RWPE2 (cell line): ENCODE results near the gene ZNF773.
"Not testable (repeated sequence)": the region's sequence is repeated elsewhere in the genome, so short reads cannot be mapped to it uniquely, and the experiment has no call there.

ENCODE experiments used
- ATAC-seq: fragments of 200-7000 bp; cut with Tn5 transposase; 3 replicates; pipeline ENCODE4 v1.9.1; 2021; ENCODE audit warnings: low read depth
- DNase-seq: peaks from one replicate; pipeline ENCODE4 v3.0.0-alpha.2; 2020; ENCODE audit warnings: low spot score
- H3K27ac ChIP-seq: fragments of 450-650 bp; 2 replicates; pipeline ENCODE4 v1.5.1; 2017; ENCODE audit warnings: mild to moderate bottlenecking; ENCODE audit not compliant: poor library complexity, severe bottlenecking
- H3K27me3 ChIP-seq: fragments of 250-450 bp; sonication (Bioruptor Pico); 2 replicates; pipeline ENCODE4 v1.5.1; 2021; ENCODE audit warnings: mild to moderate bottlenecking, moderate library complexity; ENCODE audit not compliant: insufficient read depth, poor library complexity, severe bottlenecking
- H3K36me3 ChIP-seq: fragments of 250-450 bp; sonication (Bioruptor Pico); 2 replicates; pipeline ENCODE4 v1.5.1; 2020; ENCODE audit warnings: low read depth, mild to moderate bottlenecking, moderate library complexity
- H3K4me1 ChIP-seq: fragments of 250-450 bp; sonication (Bioruptor Pico); 2 replicates; pipeline ENCODE4 v1.5.1; 2021; ENCODE audit warnings: mild to moderate bottlenecking, moderate library complexity; ENCODE audit not compliant: insufficient read depth, poor library complexity, severe bottlenecking
- H3K4me3 ChIP-seq: fragments of 250-450 bp; sonication (Bioruptor Pico); 2 replicates; pipeline ENCODE4 v1.5.1; 2021; ENCODE audit warnings: mild to moderate bottlenecking, moderate library complexity; ENCODE audit not compliant: severe bottlenecking
- H3K9me3 ChIP-seq: fragments of 250-450 bp; sonication (Bioruptor Pico); 2 replicates; pipeline ENCODE4 v1.5.1; 2021; ENCODE audit warnings: mild to moderate bottlenecking, moderate library complexity; ENCODE audit not compliant: severe bottlenecking
- TF ChIP-seq, protein P1 (sequence below): fragments of 450-650 bp; IDR thresholded peaks from one replicate; pipeline ENCODE4 v1.5.1; 2017; ENCODE audit warnings: mild to moderate bottlenecking, moderate library complexity; ENCODE audit not compliant: poor library complexity, severe bottlenecking

The ZNF773 gene

DNA sequence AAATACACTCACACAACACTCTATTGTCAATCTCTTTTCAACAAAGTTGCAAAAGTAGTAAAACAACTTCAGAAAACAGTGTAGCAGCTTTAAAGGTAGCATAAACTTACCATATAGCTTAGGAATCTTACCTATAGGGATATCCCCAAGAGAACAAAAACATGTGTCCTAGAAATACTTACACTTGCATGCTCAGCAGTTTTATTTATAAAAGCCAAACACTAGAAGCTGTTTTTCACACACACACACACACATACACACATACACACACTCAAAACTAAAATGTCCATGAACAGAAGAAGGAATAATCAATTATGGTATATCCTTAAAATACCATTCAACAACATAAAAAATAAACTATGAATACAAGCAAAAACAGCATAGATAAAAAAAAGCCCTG is 11.7 kb downstream of the ZNF773 start:
- Histone ChIP-seq H3K9me3 (peaks cover 14% of the 10 kb centered on the region), H3K4me1 (no peaks in the 10 kb centered on the region), H3K27ac (no peak overlapping the region), H3K4me3 (no peak overlapping the region), H3K36me3 (peaks cover 12% of the 10 kb centered on the region), H3K27me3 (no peaks in the 10 kb centered on the region)
- no peak for ATAC-seq
- DNase-seq, result no peak
- TF ChIP-seq, protein P1, sequence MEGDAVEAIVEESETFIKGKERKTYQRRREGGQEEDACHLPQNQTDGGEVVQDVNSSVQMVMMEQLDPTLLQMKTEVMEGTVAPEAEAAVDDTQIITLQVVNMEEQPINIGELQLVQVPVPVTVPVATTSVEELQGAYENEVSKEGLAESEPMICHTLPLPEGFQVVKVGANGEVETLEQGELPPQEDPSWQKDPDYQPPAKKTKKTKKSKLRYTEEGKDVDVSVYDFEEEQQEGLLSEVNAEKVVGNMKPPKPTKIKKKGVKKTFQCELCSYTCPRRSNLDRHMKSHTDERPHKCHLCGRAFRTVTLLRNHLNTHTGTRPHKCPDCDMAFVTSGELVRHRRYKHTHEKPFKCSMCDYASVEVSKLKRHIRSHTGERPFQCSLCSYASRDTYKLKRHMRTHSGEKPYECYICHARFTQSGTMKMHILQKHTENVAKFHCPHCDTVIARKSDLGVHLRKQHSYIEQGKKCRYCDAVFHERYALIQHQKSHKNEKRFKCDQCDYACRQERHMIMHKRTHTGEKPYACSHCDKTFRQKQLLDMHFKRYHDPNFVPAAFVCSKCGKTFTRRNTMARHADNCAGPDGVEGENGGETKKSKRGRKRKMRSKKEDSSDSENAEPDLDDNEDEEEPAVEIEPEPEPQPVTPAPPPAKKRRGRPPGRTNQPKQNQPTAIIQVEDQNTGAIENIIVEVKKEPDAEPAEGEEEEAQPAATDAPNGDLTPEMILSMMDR, result no peak

DNA sequence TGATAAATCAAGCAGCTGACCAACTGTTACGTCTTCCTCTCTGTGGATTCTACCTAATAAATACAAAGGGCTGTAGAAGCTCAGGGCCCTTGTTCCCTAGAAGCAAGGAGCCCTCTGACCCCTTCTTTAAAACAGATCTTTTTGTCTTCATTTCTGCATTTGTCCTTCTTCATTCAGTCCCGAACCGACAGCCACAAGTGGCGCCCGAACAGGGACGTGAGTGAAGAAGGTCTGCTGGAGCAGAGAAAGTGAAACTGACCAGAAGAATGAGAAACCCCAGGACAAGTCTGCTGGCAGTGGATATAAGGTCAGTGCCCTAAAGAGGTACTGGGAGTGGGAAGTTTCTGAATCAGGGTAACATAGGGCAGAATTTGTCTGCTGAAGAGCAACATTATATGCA is 13.1 kb downstream of the ZNF773 start:
- Histone ChIP-seq H3K27me3 (no peaks in the 10 kb centered on the region), H3K27ac (no peak overlapping the region), H3K36me3 (no peaks in the 10 kb centered on the region; the same call in 1 of the 2 replicates), H3K9me3 (peaks cover 14% of the 10 kb centered on the region), H3K4me1 (no peaks in the 10 kb centered on the region), H3K4me3 (no peak overlapping the region)
- no peak for DNase-seq
- TF ChIP-seq, protein P1, result no peak
- no peak for ATAC-seq

DNA sequence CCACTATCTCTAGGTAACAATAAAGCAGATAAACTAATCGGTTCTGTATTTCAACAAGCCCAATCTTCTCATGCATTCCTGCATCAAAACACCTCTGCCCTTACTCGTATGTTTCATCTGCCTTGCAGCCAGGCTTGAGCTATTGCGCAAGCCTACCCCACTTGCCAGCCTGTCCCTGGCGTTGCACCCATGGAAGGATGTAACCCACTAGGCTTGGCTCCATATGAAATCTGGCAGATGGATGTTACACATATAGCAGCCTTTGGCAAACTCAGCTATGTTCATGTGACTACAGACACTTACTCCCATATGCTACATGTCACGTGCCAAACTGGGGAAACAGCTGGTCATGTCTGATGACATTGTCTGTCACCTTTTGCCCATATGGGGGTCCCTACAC is 15.5 kb downstream of the ZNF773 start:
- no peaks in the 10 kb centered on the region for H3K27me3 ChIP-seq
- no peaks in the 10 kb centered on the region for H3K4me1 ChIP-seq
- DNase-seq (no peak), ATAC-seq (no peak)
- no peak overlapping the region for H3K4me3 ChIP-seq
- H3K27ac ChIP-seq, result no peak overlapping the region
- TF ChIP-seq, protein P1, result no peak
- H3K36me3 ChIP-seq, result no peaks in the 10 kb centered on the region
- peaks cover 14% of the 10 kb centered on the region for H3K9me3 ChIP-seq

DNA sequence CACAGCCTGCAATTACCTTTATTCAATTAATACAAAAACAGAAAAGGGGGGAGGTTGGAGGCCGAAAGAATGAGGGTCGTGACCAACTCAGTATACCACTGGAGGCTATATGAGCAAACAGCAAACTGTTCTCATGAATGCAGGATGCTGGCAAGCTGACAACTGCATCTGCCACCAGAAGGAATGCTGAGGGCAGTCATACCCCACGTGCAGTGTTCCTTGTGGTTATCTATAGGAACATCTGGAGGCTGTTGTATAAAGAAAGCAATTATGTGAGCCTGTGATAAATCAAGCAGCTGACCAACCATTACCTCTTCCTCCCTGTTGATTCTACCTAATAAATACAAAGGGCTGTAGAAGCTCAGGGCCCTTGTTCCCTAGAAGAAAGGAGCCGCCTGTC is 18.3 kb downstream of the ZNF773 start:
- H3K4me1 ChIP-seq, H3K9me3 ChIP-seq, H3K27me3 ChIP-seq, ATAC-seq, H3K27ac ChIP-seq, DNase-seq, H3K4me3 ChIP-seq, H3K36me3 ChIP-seq: not testable (repeated sequence)

DNA sequence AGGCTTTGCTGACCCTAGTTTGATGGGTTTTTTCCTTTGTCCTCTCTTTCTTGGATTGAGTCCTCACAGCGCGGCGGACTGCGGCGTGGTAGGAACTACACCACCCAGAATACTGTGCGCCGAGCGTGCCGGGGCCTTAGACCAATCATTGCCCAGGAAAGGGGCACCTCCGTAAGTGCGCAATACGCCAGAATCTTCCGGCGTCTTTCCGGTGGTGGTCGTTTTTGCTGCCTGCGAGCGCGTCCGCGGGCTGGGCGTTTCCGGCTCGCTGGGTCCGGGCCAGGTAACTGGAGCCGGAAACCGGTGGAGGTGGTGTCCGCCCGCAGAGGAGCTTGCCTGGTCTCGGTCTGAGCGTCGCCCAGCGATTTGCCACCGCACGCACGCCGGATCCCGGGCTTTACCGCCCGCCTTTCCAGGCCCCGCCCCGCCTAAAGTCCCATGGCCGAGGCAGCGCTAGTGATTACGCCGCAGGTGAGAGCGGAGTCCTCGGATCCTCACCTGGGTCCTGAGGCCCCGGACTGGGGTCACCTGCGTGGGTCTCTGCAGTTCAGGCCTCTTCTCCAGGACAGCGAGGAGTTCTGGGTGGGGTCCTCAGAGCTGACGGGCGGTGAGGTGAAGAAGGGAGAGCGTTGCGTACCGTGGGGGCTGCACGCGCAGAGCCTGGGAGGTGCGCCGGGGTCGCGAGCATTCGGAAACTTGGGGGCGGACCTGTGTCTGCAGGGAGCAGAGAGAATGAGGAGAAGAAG is 27.6 kb downstream of the ZNF773 start, which contains the start of gene ZNF549:
Gene ZNF549 (plus strand): TSS at position 221 of the 746 bp plus-strand sequence. CDS start 218 bp downstream, at position 439.
- peak; percentile 92 for DNase-seq
- H3K4me1 ChIP-seq, result peaks cover 5% of the 10 kb centered on the region
- no peaks in the 10 kb centered on the region for H3K27me3 ChIP-seq
- TF ChIP-seq, protein P1, result no peak
- peaks cover 18% of the 10 kb centered on the region for H3K36me3 ChIP-seq
- H3K27ac ChIP-seq, result peak within 1 kb of the TSS; percentile 57
- H3K4me3 ChIP-seq, result peak within 1 kb of the TSS; percentile 64
- peak; percentile 99 for ATAC-seq
- H3K9me3 ChIP-seq, result no peaks in the 10 kb centered on the region
